CD4-positive, alpha-beta T cell treated with Interferon alpha-2 for 1 hour (primary cell): ENCODE results near the gene HAS3.

ENCODE experiments used
- DNase-seq, 2 donors: peaks; one replicate each; pipeline ENCODE4 v3.0.0-alpha.2; 2020 to 2022

Gene HAS3

GRCh38 chr16:69150146-69150865 lies 44.9 kb downstream of the HAS3 start:
- DNase-seq: peak; percentile 54 to 78

GRCh38 chr16:69157196-69157595 lies 51.7 kb downstream of the HAS3 start:
- no peak for DNase-seq

- DNase-seq: no peak
These were observed 54.7 kb downstream of the HAS3 start for GRCh38 chr16:69160192-69160591.

GRCh38 chr16:69165584-69165983 lies 60.1 kb downstream of the HAS3 start:
- no peak for DNase-seq

- peak in 1 of 2 donors; percentile 18 for DNase-seq
These were observed 60.9 kb downstream of the HAS3 start for GRCh38 chr16:69166221-69166833.

GRCh38 chr16:69166946-69167930 lies 61.8 kb downstream of the HAS3 start:
- DNase-seq: no peak
